ENCODE measurements around the gene PHACTR1. TPM values are rescaled to one million over a fixed set of nuclear protein-coding genes. Genes with fewer than 3 reads are reported as not detected.

PHACTR1 gene
- polyA plus RNA-seq, 2 of the 4 experiments (the other 2 are of a cell fraction), result not detected

DNA sequence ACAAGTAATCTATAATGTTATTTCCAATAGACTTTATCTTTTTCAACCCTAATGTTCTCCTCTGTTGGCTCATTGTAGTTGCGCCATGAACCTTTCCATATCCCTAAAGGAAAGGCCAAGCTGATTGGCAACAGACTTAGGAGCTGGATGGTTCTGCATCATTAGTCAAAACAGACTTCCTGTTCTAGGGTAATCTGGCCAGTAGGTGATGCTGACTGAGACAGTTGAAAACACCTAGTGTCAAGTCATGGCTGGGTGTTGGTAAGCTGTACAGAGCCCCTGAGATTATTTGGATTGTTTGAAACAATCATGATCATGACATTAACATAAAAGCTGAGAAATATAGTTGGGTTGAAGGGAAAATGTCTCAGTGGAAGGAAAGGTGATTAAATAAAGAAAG, 231.4 kb downstream of the PHACTR1 start:
- no peak for FAIRE-seq
- POLR2A ChIA-PET, result no interaction called here

DNA sequence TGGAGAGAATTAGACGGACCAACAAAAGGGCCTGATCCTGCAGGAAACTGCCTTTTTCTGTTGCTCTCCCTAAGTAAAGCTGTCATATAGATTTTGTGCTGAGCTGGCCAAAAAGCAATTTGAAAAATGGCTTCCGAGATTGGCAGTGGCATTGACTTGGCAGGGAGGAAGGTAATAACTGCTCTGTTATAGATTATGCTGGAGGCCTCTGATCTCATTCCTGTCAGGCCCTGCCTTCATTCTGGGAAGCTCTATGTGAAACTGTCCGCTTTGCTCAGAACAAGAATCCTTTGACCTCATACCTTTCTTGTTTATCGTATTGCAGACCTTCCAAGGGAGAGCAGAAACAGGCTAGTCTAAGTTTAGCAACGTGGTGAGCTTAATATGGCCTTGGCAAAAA, 234.4 kb downstream of the PHACTR1 start:
- no peak for FAIRE-seq
- Histone ChIP-seq H3K4me1 (no peaks in the 10 kb centered on the region), H3K27ac (no peak overlapping the region), H3K4me2 (no peak overlapping the region), H3K9me3 (no peaks in the 10 kb centered on the region), H3K4me3 (no peak overlapping the region)
- ATAC-seq, result no peak
- ChIA-PET POLR2A (no interaction called here), CTCF (no interaction called here)
- TF ChIP-seq MAFK (IDR thresholded peaks at IDR 0.05; ENCODE audit: partially characterized antibody) (peak; percentile 57), TFCP2L1 (CRISPR knock-in tag; IDR thresholded peaks at IDR 0.05) (no peak)
- 51% methylated on average over 4 of the region's 5 CpGs for WGBS (ENCODE audit: missing lambda C conversion rate)
- no peak for DNase-seq (ENCODE audit: low read depth in 1 of 2, low spot score in 1 of 2)

More for the DNA sequence above, 231.4 kb downstream of the PHACTR1 start:
- H3K4me1 ChIP-seq, result no peaks in the 10 kb centered on the region
- H3K27ac ChIP-seq, result no peak overlapping the region
- TF ChIP-seq RARB (CRISPR knock-in tag; IDR thresholded peaks at IDR 0.05) (no peak), CHD2 (IDR thresholded peaks at IDR 0.05; ENCODE audit: low read length, partially characterized antibody) (no peak), HOXB5 (CRISPR knock-in tag; IDR thresholded peaks at IDR 0.05) (no peak), HOXB13 (CRISPR knock-in tag; IDR thresholded peaks at IDR 0.05; ENCODE audit: low read depth) (no peak), TP53 (CRISPR knock-in tag; IDR thresholded peaks at IDR 0.05) (no peak), ZC3H11A (IDR thresholded peaks at IDR 0.05) (no peak), NFE2L2 (conservative IDR thresholded peaks at IDR 0.05; ENCODE audit: low read length) (no peak), PHF8 (IDR thresholded peaks at IDR 0.05; ENCODE audit: borderline replicate concordance, low read depth) (no peak), SMC3 (IDR thresholded peaks at IDR 0.05) (no peak), BHLHE40 (IDR thresholded peaks at IDR 0.05; ENCODE audit: low read depth, low read length) (no peak), TFCP2L1 (CRISPR knock-in tag; IDR thresholded peaks at IDR 0.05) (no peak), POLR2A (IDR thresholded peaks at IDR 0.05; ENCODE audit: low read length) (no peak), RCOR1 (IDR thresholded peaks at IDR 0.05; ENCODE audit: low read depth, low read length) (no peak), EP300 (IDR thresholded peaks at IDR 0.05) (no peak), EHF (CRISPR knock-in tag; IDR thresholded peaks at IDR 0.05) (no peak)
- TF ChIP-seq, protein P1, sequence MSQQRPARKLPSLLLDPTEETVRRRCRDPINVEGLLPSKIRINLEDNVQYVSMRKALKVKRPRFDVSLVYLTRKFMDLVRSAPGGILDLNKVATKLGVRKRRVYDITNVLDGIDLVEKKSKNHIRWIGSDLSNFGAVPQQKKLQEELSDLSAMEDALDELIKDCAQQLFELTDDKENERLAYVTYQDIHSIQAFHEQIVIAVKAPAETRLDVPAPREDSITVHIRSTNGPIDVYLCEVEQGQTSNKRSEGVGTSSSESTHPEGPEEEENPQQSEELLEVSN (IDR thresholded peaks at IDR 0.05; ENCODE audit: borderline replicate concordance, low read depth), result no peak
- TF ChIP-seq, protein P2, sequence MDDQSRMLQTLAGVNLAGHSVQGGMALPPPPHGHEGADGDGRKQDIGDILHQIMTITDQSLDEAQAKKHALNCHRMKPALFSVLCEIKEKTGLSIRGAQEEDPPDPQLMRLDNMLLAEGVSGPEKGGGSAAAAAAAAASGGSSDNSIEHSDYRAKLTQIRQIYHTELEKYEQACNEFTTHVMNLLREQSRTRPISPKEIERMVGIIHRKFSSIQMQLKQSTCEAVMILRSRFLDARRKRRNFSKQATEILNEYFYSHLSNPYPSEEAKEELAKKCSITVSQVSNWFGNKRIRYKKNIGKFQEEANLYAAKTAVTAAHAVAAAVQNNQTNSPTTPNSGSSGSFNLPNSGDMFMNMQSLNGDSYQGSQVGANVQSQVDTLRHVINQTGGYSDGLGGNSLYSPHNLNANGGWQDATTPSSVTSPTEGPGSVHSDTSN (IDR thresholded peaks at IDR 0.05), result no peak
- no peak overlapping the region for H3K4me2 ChIP-seq
- WGBS (ENCODE audit: missing lambda C conversion rate), result 87% methylated on average over 1 of the region's 1 CpG
- no peaks in the 10 kb centered on the region for H3K9me3 ChIP-seq
- DNase-seq (ENCODE audit: low read depth in 1 of 2, low spot score in 1 of 2) (no peak), ATAC-seq (no peak)
- CTCF ChIA-PET, result no interaction called here
- no peak overlapping the region for H3K4me3 ChIP-seq

DNA sequence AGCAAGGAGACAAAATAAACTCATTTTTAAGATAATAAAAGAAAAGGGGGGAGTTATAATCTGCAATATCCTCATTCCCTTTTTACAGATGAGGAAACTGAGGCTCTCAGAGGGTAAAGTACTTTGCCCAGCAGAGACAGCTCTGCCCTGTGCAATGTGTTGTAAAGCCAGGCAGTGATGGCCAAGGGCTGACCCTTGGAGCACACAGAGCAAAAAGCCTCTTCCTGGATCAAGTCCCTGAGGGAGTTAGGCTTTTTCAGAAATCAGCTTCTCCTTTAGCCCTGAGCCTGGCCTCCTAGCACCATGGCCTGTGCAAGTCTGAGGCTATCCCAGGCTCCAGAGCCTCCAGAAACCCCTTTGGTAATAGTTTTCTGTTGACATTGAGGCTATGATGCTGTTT, 234.8 kb downstream of the PHACTR1 start:
- CTCF ChIA-PET, result no interaction called here
- TF ChIP-seq NFE2L2 (conservative IDR thresholded peaks at IDR 0.05; ENCODE audit: low read length) (no peak), KDM5A (IDR thresholded peaks at IDR 0.05) (no peak), RCOR1 (IDR thresholded peaks at IDR 0.05; ENCODE audit: low read depth, low read length) (no peak), EHF (CRISPR knock-in tag; IDR thresholded peaks at IDR 0.05) (no peak)
- TF ChIP-seq, protein P3, sequence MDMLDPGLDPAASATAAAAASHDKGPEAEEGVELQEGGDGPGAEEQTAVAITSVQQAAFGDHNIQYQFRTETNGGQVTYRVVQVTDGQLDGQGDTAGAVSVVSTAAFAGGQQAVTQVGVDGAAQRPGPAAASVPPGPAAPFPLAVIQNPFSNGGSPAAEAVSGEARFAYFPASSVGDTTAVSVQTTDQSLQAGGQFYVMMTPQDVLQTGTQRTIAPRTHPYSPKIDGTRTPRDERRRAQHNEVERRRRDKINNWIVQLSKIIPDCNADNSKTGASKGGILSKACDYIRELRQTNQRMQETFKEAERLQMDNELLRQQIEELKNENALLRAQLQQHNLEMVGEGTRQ (IDR thresholded peaks at IDR 0.05), result no peak
- POLR2A ChIA-PET, result no interaction called here
- no peaks in the 10 kb centered on the region for H3K4me1 ChIP-seq
- ATAC-seq (no peak), DNase-seq (ENCODE audit: low read depth in 1 of 2, low spot score in 1 of 2) (no peak), FAIRE-seq (no peak)
- H3K27ac ChIP-seq, result no peak overlapping the region
- H3K4me2 ChIP-seq, result no peak overlapping the region
- no peaks in the 10 kb centered on the region for H3K9me3 ChIP-seq
- H3K4me3 ChIP-seq, result no peak overlapping the region

DNA sequence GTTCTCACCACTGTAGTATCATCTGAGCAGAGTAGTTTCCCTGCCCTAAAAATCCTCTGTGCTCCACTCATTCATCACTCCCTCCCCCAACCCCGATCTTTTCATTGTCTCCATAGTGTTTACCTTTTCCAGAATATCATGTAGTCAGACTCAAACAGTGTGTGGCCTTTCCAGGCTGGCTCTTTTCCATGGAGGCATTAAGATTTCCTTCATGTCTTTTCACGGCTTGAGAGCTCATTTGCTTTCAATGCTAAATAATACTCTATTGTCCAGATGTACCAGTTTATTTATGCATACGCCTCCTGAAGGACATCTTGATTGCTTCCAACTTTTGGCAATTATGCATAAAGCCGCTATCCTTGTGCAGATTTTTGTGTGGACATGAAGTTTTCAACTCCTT, 235.8 kb downstream of the PHACTR1 start:
- ChIA-PET POLR2A (no interaction called here), CTCF (no interaction called here)
- no peak for ATAC-seq
- H3K27ac ChIP-seq, result no peak overlapping the region
- H3K4me2 ChIP-seq, result no peak overlapping the region
- WGBS (ENCODE audit: missing lambda C conversion rate), result 22% methylated on average over 4 of the region's 4 CpGs
- DNase-seq (ENCODE audit: low read depth in 1 of 2, low spot score in 1 of 2), result no peak
- FAIRE-seq, result no peak
- H3K4me1 ChIP-seq, result no peaks in the 10 kb centered on the region
- H3K4me3 ChIP-seq, result no peak overlapping the region
- H3K9me3 ChIP-seq, result no peaks in the 10 kb centered on the region
- TF ChIP-seq CEBPB (IDR thresholded peaks at IDR 0.05) (no peak), BHLHE40 (IDR thresholded peaks at IDR 0.05; ENCODE audit: low read depth, low read length) (no peak), SMC3 (IDR thresholded peaks at IDR 0.05) (no peak), NFE2L2 (conservative IDR thresholded peaks at IDR 0.05; ENCODE audit: low read length) (no peak), POLR2A (IDR thresholded peaks at IDR 0.05; ENCODE audit: low read length) (no peak), CHD4 (IDR thresholded peaks at IDR 0.05; ENCODE audit: borderline replicate concordance) (no peak), POLR2AphosphoS2 (conservative IDR thresholded peaks at IDR 0.05; ENCODE audit: low read length) (no peak), ZFP36 (IDR thresholded peaks at IDR 0.05; ENCODE audit: borderline replicate concordance, partially characterized antibody) (no peak), RARB (CRISPR knock-in tag; IDR thresholded peaks at IDR 0.05) (no peak), NR3C1 (IDR thresholded peaks at IDR 0.05) (no peak)
- TF ChIP-seq, protein P4, sequence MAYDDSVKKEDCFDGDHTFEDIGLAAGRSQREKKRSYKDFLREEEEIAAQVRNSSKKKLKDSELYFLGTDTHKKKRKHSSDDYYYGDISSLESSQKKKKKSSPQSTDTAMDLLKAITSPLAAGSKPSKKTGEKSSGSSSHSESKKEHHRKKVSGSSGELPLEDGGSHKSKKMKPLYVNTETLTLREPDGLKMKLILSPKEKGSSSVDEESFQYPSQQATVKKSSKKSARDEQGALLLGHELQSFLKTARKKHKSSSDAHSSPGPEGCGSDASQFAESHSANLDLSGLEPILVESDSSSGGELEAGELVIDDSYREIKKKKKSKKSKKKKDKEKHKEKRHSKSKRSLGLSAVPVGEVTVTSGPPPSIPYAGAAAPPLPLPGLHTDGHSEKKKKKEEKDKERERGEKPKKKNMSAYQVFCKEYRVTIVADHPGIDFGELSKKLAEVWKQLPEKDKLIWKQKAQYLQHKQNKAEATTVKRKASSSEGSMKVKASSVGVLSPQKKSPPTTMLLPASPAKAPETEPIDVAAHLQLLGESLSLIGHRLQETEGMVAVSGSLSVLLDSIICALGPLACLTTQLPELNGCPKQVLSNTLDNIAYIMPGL (CRISPR knock-in tag; IDR thresholded peaks at IDR 0.05; ENCODE audit: borderline replicate concordance), result no peak
- TF ChIP-seq, protein P5, sequence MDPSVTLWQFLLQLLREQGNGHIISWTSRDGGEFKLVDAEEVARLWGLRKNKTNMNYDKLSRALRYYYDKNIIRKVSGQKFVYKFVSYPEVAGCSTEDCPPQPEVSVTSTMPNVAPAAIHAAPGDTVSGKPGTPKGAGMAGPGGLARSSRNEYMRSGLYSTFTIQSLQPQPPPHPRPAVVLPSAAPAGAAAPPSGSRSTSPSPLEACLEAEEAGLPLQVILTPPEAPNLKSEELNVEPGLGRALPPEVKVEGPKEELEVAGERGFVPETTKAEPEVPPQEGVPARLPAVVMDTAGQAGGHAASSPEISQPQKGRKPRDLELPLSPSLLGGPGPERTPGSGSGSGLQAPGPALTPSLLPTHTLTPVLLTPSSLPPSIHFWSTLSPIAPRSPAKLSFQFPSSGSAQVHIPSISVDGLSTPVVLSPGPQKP (IDR thresholded peaks at IDR 0.05; ENCODE audit: low read depth, low read length), result no peak

Data from A549 (cell line).